GM12872 (cell line): ENCODE measurements around the gene LRRC8D.

Source experiments
- CTCF ChIP-seq: IDR thresholded peaks from 3 replicates; pipeline ENCODE4 v1.5.1; 2011; ENCODE audit warnings: low read depth, mild to moderate bottlenecking, low read length, moderate library complexity; ENCODE audit not compliant: insufficient read depth

The LRRC8D gene

GRCh38 chr1:89822999-89823628 is 2.3 kb downstream of the LRRC8D start:
- TF ChIP-seq CTCF: no peak

- no peak for TF ChIP-seq CTCF
These were observed 3.0 kb downstream of the LRRC8D start for GRCh38 chr1:89823679-89824292.

- no peak for TF ChIP-seq CTCF
These were observed 5.8 kb downstream of the LRRC8D start for GRCh38 chr1:89826594-89826993.

- no peak for TF ChIP-seq CTCF
These were observed 6.5 kb downstream of the LRRC8D start for GRCh38 chr1:89827330-89827729.

GRCh38 chr1:89827902-89828301 is 7.1 kb downstream of the LRRC8D start:
- no peak for TF ChIP-seq CTCF

GRCh38 chr1:89829186-89829585 is 8.4 kb downstream of the LRRC8D start:
- TF ChIP-seq CTCF: no peak

- no peak for TF ChIP-seq CTCF
These were observed 10.8 kb downstream of the LRRC8D start for GRCh38 chr1:89831462-89832120.
